HepG2 (cell line): ENCODE measurements around the gene IFI30. TPM values are rescaled to one million over a fixed set of nuclear protein-coding genes. Genes with fewer than 3 reads are reported as not detected.

Experiments used
- ATAC-seq: fragments of 200-7000 bp; cut with Tn5 transposase; 3 replicates; pipeline ENCODE4 v1.9.1; 2020; ENCODE audit warnings: mild to moderate bottlenecking, moderate library complexity
- BruUV-seq: library from RNA; stranded (reverse); fragments of 400-500 nt; replicated peaks from 2 replicates; lab custom pipeline; 2021; lab: Mats Ljungman, UMichigan
- CTCF ChIA-PET: fragments of 300-600 bp; formaldehyde crosslinking; extraction: SDS; loops from one replicate; lab custom pipeline; 2021; ENCODE audit warnings: low total read pairs, inconsistent platforms, low intra/inter-chr PET ratio; lab: Yijun Ruan, JAX
- POLR2A ChIA-PET: fragments of 350-600 bp; sonication (Branson Sonifier 250); formaldehyde crosslinking; loops from one replicate; lab custom pipeline; 2020; ENCODE audit warnings: antibody characterized with exemption, inconsistent platforms; lab: Yijun Ruan, JAX
- DNase-seq: peaks from one replicate; pipeline ENCODE4 v3.0.0-alpha.2; 2015; ENCODE audit warnings: low spot score
- FAIRE-seq: peaks from 3 replicates; lab custom pipeline; 2011; peaks lifted over from hg19 to GRCh38; lab: Jason Lieb, UNC
- H2AFZ ChIP-seq: one replicate; pipeline ENCODE4 v1.6.1; 2011; ENCODE audit warnings: low read length, inconsistent platforms
- H3K27ac ChIP-seq: fragments of 300-600 bp; 3 replicates; pipeline ENCODE4 v1.8.0; 2011; ENCODE audit warnings: mixed run types, mild to moderate bottlenecking, mixed read lengths, low read length, inconsistent platforms; ENCODE audit not compliant: insufficient read depth; ENCODE audit errors: extremely low read length
- H3K27me3 ChIP-seq, 2 experiments: fragments of 200-600 bp in 1 of 2; 2 replicates in 1 of 2; 3 replicates in 1 of 2; pipeline versions ENCODE4 v1.6.0 to v1.8.0; 2011; ENCODE audit warnings: low read length in 2 of 2, mild to moderate bottlenecking in 2 of 2, moderate library complexity in 2 of 2, inconsistent platforms in 1 of 2; ENCODE audit not compliant: insufficient read depth in 2 of 2, control insufficient read depth in 1 of 2
- H3K36me3 ChIP-seq, 2 experiments: fragments of 200-600 bp in 1 of 2; replicated peaks in 1 of 2; 2 replicates in 1 of 2; 3 replicates in 1 of 2; pipeline versions ENCODE4 v1.5.1 to v1.8.0; 2011; ENCODE audit warnings: low read length in 2 of 2, inconsistent platforms in 1 of 2; ENCODE audit not compliant: insufficient read depth in 2 of 2, control insufficient read depth in 1 of 2
- H3K4me1 ChIP-seq: 2 replicates; pipeline ENCODE4 v1.5.1; 2012; ENCODE audit warnings: low read length, inconsistent platforms; ENCODE audit not compliant: insufficient read depth
- H3K4me2 ChIP-seq: 2 replicates; pipeline ENCODE4 v1.6.0; 2011; ENCODE audit warnings: low read depth, low read length, inconsistent platforms
- H3K4me3 ChIP-seq, 3 experiments: fragments of 200-600 bp in 1 of 3; sonication (generic), shearing (Covaris generic) in 1 of 3; replicated peaks in 1 of 3; 2 replicates each; pipeline ENCODE4 v1.5.1; 2011 to 2016; ENCODE audit warnings: low read length in 3 of 3, inconsistent platforms in 2 of 3, low read depth in 2 of 3, mild to moderate bottlenecking in 2 of 3, control low read depth in 1 of 3, mixed read lengths in 1 of 3; ENCODE audit not compliant: insufficient read depth in 1 of 3
- H3K79me2 ChIP-seq: one replicate; pipeline ENCODE4 v1.6.1; 2011; ENCODE audit warnings: low read length, inconsistent platforms; ENCODE audit not compliant: insufficient read depth
- H3K9ac ChIP-seq: 2 replicates; pipeline ENCODE4 v1.6.0; 2011; ENCODE audit warnings: mild to moderate bottlenecking, low read depth, low read length, inconsistent platforms; ENCODE audit not compliant: insufficient read depth
- H3K9me3 ChIP-seq: 2 replicates; pipeline ENCODE4 v1.5.1; 2012; ENCODE audit warnings: mild to moderate bottlenecking, low read length
- H4K20me1 ChIP-seq: 2 replicates; pipeline ENCODE4 v1.6.0; 2011; ENCODE audit warnings: inconsistent platforms, mild to moderate bottlenecking, low read length, moderate library complexity; ENCODE audit not compliant: insufficient read depth
- ELF4 ChIP-seq: sonication (generic); formaldehyde crosslinking; IDR thresholded peaks from 2 replicates; pipeline ENCODE4 v1.5.0; 2020; ENCODE audit warnings: missing genetic modification reagents, mild to moderate bottlenecking, moderate library complexity, borderline replicate concordance
- JDP2 ChIP-seq: sonication (generic); formaldehyde crosslinking; IDR thresholded peaks from 2 replicates; pipeline ENCODE4 v1.8.1; 2022; ENCODE audit warnings: missing genetic modification reagents, borderline replicate concordance
- NR2F2 ChIP-seq: IDR thresholded peaks from 2 replicates; pipeline ENCODE4 v1.6.1; 2012; ENCODE audit warnings: low read depth, inconsistent platforms, borderline replicate concordance
- RXRA ChIP-seq: sonication (generic); formaldehyde crosslinking; IDR thresholded peaks from 2 replicates; pipeline ENCODE4 v1.5.1; 2020; ENCODE audit warnings: missing genetic modification reagents
- ZNF550 ChIP-seq: sonication (generic); formaldehyde crosslinking; IDR thresholded peaks from 2 replicates; pipeline ENCODE4 v1.4.0; 2020; ENCODE audit warnings: mild to moderate bottlenecking, missing genetic modification reagents, borderline replicate concordance
- WGBS: methylation state at CpG from one replicate; pipeline ENCODE4 v1.1.6; 2017; ENCODE audit warnings: low lambda C conversion rate; 5-methylcytosine and 5-hydroxymethylcytosine counted together
- in situ Hi-C: cut with HindIII; loops from 2 replicates; pipeline ENCODE4 v1.10.0; 2017; ENCODE audit warnings: low pct_unique_long_range_greater_than_20kb; ENCODE audit not compliant: extremely low pct_ligation_motif_present
- intact Hi-C: fragments of 100-400 bp; cut with micrococcal nuclease; formaldehyde crosslinking; loops from one replicate; pipeline ENCODE4 v1.10.0; 2022; ENCODE audit not compliant: unreplicated experiment
- polyA plus RNA-seq, 8 experiments: library from polyadenylated mRNA; depleted of rRNA in 3 of 8; stranded (reverse) in 7 of 8; unstranded in 1 of 8; fragments of >200 nt; fragmentation: Illumina TruSeq in 4 of 8; extraction: Trizol in 4 of 8; gene quantifications; 2 replicates each; pipeline versions ENCODE4 v1.2.1 to v1.2.3, GENCODE V29; 2011 to 2016; ENCODE audit warnings: low read depth in 4 of 8, missing spikeins in 1 of 8, mixed read lengths in 1 of 8; ENCODE audit not compliant: insufficient read depth in 1 of 8
- total RNA-seq, 5 experiments: library from RNA; depleted of rRNA; stranded (reverse); fragments of >200 nt; fragmentation: Illumina TruSeq; extraction: Trizol; gene quantifications; 2 replicates each; pipeline ENCODE4 v1.2.3, GENCODE V29; 2016; ENCODE audit warnings: low read depth in 1 of 5
- TF ChIP-seq, protein P1 (sequence below): sonication (generic); formaldehyde crosslinking; IDR thresholded peaks from 2 replicates; pipeline ENCODE4 v1.5.0; 2020; ENCODE audit warnings: mild to moderate bottlenecking, missing genetic modification reagents, borderline replicate concordance
- TF ChIP-seq, protein P2 (sequence below): sonication (generic); formaldehyde crosslinking; IDR thresholded peaks from 2 replicates; pipeline ENCODE4 v1.5.0; 2020; ENCODE audit warnings: mild to moderate bottlenecking, missing genetic modification reagents

IFI30 gene
- total and polyA plus RNA-seq, 2 of the 13 experiments (the other 11 are each of a cell fraction or from before 2014, with no cell fraction given): 25.0 to 79.4 TPM

DNA sequence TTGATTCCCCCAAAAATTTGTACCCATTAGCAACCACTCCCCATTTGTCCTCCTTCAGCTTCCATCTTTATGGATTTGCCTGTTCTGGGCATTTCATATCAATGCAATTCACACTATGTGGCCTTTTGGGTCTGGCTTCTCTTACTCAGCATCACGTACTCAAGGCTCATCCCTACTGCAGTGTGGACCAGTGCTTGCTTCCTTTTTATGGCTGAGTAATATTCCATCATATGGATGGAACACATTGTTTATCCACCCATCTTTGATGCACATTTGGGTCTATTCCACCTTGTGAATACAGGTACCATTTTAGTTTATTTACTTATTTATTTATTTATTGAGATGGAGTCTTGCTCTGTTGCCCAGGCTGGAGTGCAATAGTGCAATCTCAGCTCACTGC, 33.1 kb upstream of the IFI30 start:
- WGBS: 100% methylated on average over 1 of the region's 1 CpG
- CTCF ChIA-PET: no interaction called here
- POLR2A ChIA-PET: no interaction called here

More for the DNA sequence above, 33.1 kb upstream of the IFI30 start:
- ATAC-seq (no peak), DNase-seq (no peak), FAIRE-seq (no peak)
- Histone ChIP-seq H3K27me3 (no peaks in the 10 kb centered on the region; a peak in 1 of 5 replicates), H3K4me3 (no peak overlapping the region), H4K20me1 (no peaks in the 10 kb centered on the region), H3K9ac (no peak overlapping the region), H3K79me2 (peaks cover 4% of the 10 kb centered on the region), H3K27ac (no peak overlapping the region), H3K4me2 (no peak overlapping the region), H3K36me3 (peaks cover 14 to 45% of the 10 kb centered on the region in 2 experiments), H2AFZ (no peak overlapping the region), H3K9me3 (no peaks in the 10 kb centered on the region), H3K4me1 (peaks cover 25% of the 10 kb centered on the region)
- in situ Hi-C loops: no loop called here
- no peak for TF ChIP-seq JDP2 (CRISPR knock-in tag)
- no peak for TF ChIP-seq ELF4 (CRISPR knock-in tag)
- TF ChIP-seq NR2F2: no peak
- TF ChIP-seq, protein P1, sequence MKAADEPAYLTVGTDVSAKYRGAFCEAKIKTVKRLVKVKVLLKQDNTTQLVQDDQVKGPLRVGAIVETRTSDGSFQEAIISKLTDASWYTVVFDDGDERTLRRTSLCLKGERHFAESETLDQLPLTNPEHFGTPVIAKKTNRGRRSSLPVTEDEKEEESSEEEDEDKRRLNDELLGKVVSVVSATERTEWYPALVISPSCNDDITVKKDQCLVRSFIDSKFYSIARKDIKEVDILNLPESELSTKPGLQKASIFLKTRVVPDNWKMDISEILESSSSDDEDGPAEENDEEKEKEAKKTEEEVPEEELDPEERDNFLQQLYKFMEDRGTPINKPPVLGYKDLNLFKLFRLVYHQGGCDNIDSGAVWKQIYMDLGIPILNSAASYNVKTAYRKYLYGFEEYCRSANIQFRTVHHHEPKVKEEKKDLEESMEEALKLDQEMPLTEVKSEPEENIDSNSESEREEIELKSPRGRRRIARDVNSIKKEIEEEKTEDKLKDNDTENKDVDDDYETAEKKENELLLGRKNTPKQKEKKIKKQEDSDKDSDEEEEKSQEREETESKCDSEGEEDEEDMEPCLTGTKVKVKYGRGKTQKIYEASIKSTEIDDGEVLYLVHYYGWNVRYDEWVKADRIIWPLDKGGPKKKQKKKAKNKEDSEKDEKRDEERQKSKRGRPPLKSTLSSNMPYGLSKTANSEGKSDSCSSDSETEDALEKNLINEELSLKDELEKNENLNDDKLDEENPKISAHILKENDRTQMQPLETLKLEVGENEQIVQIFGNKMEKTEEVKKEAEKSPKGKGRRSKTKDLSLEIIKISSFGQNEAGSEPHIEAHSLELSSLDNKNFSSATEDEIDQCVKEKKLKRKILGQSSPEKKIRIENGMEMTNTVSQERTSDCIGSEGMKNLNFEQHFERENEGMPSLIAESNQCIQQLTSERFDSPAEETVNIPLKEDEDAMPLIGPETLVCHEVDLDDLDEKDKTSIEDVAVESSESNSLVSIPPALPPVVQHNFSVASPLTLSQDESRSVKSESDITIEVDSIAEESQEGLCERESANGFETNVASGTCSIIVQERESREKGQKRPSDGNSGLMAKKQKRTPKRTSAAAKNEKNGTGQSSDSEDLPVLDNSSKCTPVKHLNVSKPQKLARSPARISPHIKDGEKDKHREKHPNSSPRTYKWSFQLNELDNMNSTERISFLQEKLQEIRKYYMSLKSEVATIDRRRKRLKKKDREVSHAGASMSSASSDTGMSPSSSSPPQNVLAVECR (CRISPR knock-in tag): no peak
- TF ChIP-seq, protein P2, sequence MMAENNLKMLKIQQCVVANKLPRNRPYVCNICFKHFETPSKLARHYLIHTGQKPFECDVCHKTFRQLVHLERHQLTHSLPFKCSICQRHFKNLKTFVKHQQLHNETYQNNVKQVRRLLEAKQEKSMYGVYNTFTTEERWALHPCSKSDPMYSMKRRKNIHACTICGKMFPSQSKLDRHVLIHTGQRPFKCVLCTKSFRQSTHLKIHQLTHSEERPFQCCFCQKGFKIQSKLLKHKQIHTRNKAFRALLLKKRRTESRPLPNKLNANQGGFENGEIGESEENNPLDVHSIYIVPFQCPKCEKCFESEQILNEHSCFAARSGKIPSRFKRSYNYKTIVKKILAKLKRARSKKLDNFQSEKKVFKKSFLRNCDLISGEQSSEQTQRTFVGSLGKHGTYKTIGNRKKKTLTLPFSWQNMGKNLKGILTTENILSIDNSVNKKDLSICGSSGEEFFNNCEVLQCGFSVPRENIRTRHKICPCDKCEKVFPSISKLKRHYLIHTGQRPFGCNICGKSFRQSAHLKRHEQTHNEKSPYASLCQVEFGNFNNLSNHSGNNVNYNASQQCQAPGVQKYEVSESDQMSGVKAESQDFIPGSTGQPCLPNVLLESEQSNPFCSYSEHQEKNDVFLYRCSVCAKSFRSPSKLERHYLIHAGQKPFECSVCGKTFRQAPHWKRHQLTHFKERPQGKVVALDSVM (CRISPR knock-in tag): no peak
- TF ChIP-seq ZNF550 (CRISPR knock-in tag): no peak
- TF ChIP-seq RXRA (CRISPR knock-in tag): no peak
- intact Hi-C loops: no loop called here
- no TSS peak for BruUV-seq
